Pancreas (tissue), 10 donors: ENCODE data around the gene PPP1R10. TPM values are rescaled to one million over a fixed set of nuclear protein-coding genes. Genes with fewer than 3 reads are reported as not detected.

ENCODE experiments used
- ATAC-seq, 4 donors: fragments of 200-7000 bp; cut with Tn5 transposase; one replicate each; pipeline versions ENCODE4 v1.8.0 to v1.9.1; 2020; ENCODE audit warnings: mild to moderate bottlenecking in 4 of 4, moderate library complexity in 4 of 4
- DNase-seq, 6 donors: peaks; one replicate each; pipeline ENCODE4 v3.0.0-alpha.2; 2020
- FAIRE-seq: peaks from 2 replicates; lab custom pipeline; 2012; peaks lifted over from hg19 to GRCh38; lab: Jason Lieb, UNC
- H3K27ac ChIP-seq, 4 donors: fragments of 200-600 bp; sonication (generic); 1 replicate in 3 of 4; 2 replicates in 1 of 4; pipeline versions ENCODE4 v1.5.0 to v1.8.0; 2020
- H3K27me3 ChIP-seq, 4 donors: fragments of 200-600 bp; one replicate each; pipeline ENCODE4 v1.8.0; 2021
- H3K36me3 ChIP-seq, 3 donors: fragments of 200-600 bp; sonication (generic) in 1 of 3; one replicate each; pipeline versions ENCODE4 v1.5.0 to v1.8.0; 2020 to 2021
- H3K4me1 ChIP-seq, 3 donors: fragments of 200-600 bp; one replicate each; pipeline ENCODE4 v1.8.0; 2021
- H3K4me3 ChIP-seq, 4 donors: fragments of 200-600 bp; sonication (generic) in 2 of 4; one replicate each; pipeline versions ENCODE4 v1.5.0 to v1.8.0; 2020 to 2021
- H3K9me3 ChIP-seq, 4 donors: fragments of 200-600 bp; one replicate each; pipeline ENCODE4 v1.8.0; 2021
- CTCF ChIP-seq, 4 donors: fragments of 200-600 bp; sonication (generic) in 3 of 4; IDR thresholded peaks; one replicate each; pipeline versions ENCODE4 v1.5.0 to v1.8.0; 2021; ENCODE audit warnings: antibody characterized with exemption in 4 of 4
- WGBS, 2 donors: extraction: QIAGEN DNeasy Blood & Tissue Kit; methylation state at CpG; one replicate each; pipeline ENCODE4 v1.1.7; 2013; 5-methylcytosine and 5-hydroxymethylcytosine counted together
- intact Hi-C, 3 donors: fragments of 100-400 bp; cut with DNase I; formaldehyde crosslinking; loops; one replicate each; pipeline versions ENCODE4 v1.11.1 to v1.14.2; 2022
- polyA plus RNA-seq, 2 donors: library from polyadenylated mRNA; stranded (reverse); fragments of 200-250 nt; gene quantifications; one replicate each; pipeline ENCODE4 v1.2.3, GENCODE V29; 2013
- total RNA-seq, 6 donors: library from RNA; stranded (reverse); fragmentation: NEBNext Ultra II Directional in 4 of 6; extraction: Animal tissue kit (Norgen Biotek cat#: 25700) in 4 of 6; gene quantifications; one replicate each; pipeline versions ENCODE4 v1.2.1 to v1.2.4, GENCODE V29; 2021 to 2023
- donor health status: healthy with polysubstance abuse.
- donor health status: DM: no; HTN: no; CAD: no; lungs with moderate emphysema.
- donor health status: DM: no; HTN: no; CAD: no.
- donor health status: control.
- donor health status: control.
- donor health status: Bipolar disorder and iron deficiency.
- donor health status: DM: yes; HTN: yes; CAD: no.
- donor health status: DM: no; HTN: no; CAD: no.
- donor health status: DM: no; HTN: no; CAD: no.
- donor health status: DM: yes; HTN: yes; CAD: no.

PPP1R10 gene
- total and polyA plus RNA-seq, 8 donors, result 25.1 to 57.9 (median 38.2) TPM

- Histone ChIP-seq H3K36me3 (peaks cover 0 to 6% (median 0%) of the 10 kb centered on the region in 3 donors), H3K4me1 (peaks cover 0 to 7% (median 0%) of the 10 kb centered on the region in 3 donors), H3K27me3 (no peaks in the 10 kb centered on the region), H3K27ac (no peak overlapping the region), H3K9me3 (no peaks in the 10 kb centered on the region), H3K4me3 (no peak overlapping the region)
- no peak for FAIRE-seq
- no peak for ATAC-seq
- intact Hi-C loops, result no loop called here
- DNase-seq, result no peak
- no peak for TF ChIP-seq CTCF (IDR thresholded peaks at IDR 0.05)
These were observed 51.3 kb downstream of the PPP1R10 start for GRCh38 chr6:30565772-30566171.

DNA sequence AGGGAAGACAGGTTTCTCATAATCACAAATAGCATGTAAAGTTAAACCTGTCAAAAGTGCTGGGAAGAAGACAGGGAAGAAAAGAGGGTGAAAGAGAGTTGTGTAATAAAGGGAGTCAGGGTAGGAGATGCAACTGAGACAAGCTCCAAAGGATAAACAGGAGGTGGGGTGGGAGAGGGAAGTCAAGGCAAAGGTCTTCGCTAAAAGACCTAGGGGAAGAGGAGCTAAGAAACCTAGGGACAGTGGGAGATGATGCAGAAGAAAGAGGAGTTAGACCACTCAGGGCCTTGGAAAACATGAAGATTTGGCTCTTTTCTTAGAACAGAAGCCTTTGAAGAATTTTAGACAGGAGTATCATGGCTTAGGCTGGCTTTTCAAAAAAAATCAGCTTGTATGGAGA is 52.9 kb downstream of the PPP1R10 start:
- ATAC-seq (no peak), FAIRE-seq (no peak), DNase-seq (no peak)
- H3K27ac ChIP-seq, result no peak overlapping the region
- no peaks in the 10 kb centered on the region for H3K9me3 ChIP-seq
- no peaks in the 10 kb centered on the region for H3K4me1 ChIP-seq
- no peak for TF ChIP-seq CTCF (IDR thresholded peaks at IDR 0.05)
- no peaks in the 10 kb centered on the region for H3K27me3 ChIP-seq
- no peak overlapping the region for H3K4me3 ChIP-seq
- intact Hi-C loops, result no loop called here
- WGBS, 2 donors, result 94 to 96% methylated on average over 1 of the region's 1 CpG
- peaks cover 0 to 6% (median 0%) of the 10 kb centered on the region in 3 donors for H3K36me3 ChIP-seq

DNA sequence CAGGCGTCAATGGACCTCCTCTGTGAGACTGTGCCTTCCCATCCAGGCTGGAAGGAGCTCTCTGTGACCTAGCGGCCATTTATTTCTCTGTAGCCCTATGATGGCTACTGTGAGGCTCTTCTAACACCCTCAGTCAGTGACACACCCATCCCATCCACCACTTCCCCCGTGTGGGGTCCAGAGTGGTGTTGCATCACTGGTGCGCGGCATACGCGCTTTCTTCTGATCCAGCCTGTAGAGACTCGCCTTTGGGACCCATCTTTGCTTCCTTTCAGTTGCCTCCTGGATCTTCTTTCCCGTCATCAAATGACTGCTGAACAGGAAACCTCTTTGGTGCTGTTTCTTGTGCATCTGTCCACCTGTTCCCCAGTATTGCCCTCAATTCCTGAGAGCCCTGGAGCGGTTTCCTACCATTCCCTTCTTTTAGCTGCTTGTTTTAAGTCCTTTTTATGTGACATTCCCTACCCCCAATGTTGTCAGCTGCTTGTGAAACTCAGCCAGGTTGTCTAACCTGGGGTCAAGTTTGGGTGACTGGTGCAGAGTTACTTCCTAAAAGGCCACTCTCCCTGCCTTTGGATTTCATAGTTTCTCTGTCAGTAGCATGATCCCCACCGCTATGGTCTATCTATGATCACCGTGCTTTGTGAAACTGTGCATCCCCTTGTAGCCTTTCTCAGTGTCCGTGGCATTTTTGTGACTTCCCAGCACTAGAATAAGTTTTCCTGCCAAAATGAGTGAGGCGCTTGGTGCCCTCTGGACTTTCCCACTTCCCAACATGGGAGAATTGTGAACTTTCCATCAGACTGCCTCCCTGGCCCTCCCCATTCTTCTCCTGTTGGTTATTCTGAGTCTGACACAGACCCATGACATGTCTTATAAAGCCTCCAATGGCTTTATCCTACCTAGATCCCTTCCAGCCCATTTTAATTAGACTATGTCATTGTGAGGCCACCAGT is 54.3 kb downstream of the PPP1R10 start:
- 89 to 94% methylated on average over 14 of the region's 14 CpGs for WGBS, 2 donors
- ATAC-seq, result no peak
- no peak for FAIRE-seq
- H3K9me3 ChIP-seq, result no peaks in the 10 kb centered on the region
- H3K27me3 ChIP-seq, result no peaks in the 10 kb centered on the region
- intact Hi-C loops, result no loop called here
- peaks cover 0 to 7% (median 6%) of the 10 kb centered on the region in 3 donors for H3K4me1 ChIP-seq
- DNase-seq, result no peak
- no peak overlapping the region for H3K27ac ChIP-seq
- TF ChIP-seq CTCF (IDR thresholded peaks at IDR 0.05), result no peak
- H3K36me3 ChIP-seq, result peaks cover 0 to 6% (median 0%) of the 10 kb centered on the region in 3 donors
- no peak overlapping the region for H3K4me3 ChIP-seq

DNA sequence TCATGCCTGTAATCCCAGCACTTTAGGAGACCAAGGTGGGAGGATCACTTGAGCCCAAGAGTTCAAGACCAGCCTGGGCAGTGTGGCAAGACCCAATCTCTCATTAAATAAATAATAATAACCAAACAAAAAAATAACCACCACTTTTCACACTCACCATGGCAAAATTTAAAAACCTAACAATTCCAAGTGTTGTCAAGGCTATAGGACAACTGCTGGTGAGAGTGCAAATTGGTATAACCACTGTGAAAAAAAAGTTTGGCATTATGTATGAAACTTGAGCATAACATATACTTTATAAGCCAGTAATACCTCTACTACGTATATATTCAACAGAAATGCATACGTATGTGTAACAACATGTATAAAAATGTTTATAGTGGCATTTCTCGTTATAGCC is 56.1 kb downstream of the PPP1R10 start:
- FAIRE-seq (no peak), ATAC-seq (no peak), DNase-seq (no peak)
- WGBS, 2 donors, result 93 to 95% methylated on average over 3 of the region's 3 CpGs
- intact Hi-C loops, result no loop called here
- Histone ChIP-seq H3K9me3 (no peaks in the 10 kb centered on the region), H3K27me3 (no peaks in the 10 kb centered on the region), H3K4me1 (peaks cover 0 to 7% (median 6%) of the 10 kb centered on the region in 3 donors), H3K27ac (no peak overlapping the region), H3K36me3 (peaks cover 0 to 6% (median 0%) of the 10 kb centered on the region in 3 donors), H3K4me3 (no peak overlapping the region)
- no peak for TF ChIP-seq CTCF (IDR thresholded peaks at IDR 0.05)

DNA sequence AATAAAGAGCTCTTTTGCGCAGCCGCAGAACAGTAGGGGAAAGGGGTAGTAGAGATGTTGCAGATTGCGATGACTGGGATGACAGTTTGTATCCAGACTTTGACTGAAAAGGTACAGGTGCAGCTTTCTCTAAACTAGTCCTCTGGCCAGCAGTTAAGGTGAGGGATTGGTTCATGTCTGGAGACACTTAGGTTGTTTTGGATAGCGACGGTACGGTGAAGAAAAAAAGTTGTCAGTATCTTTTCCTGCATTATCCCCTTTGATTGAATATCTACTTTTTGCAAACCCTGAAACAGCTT is 59.4 kb downstream of the PPP1R10 start:
- Histone ChIP-seq H3K4me1 (peaks cover 4 to 11% (median 6%) of the 10 kb centered on the region in 3 donors), H3K36me3 (peaks cover 0 to 18% (median 0%) of the 10 kb centered on the region in 3 donors), H3K9me3 (no peaks in the 10 kb centered on the region), H3K27ac (peak overlapping the region; percentile 95 to 97 (median 96)), H3K4me3 (peak overlapping the region; percentile 83 to 97 (median 96)), H3K27me3 (no peaks in the 10 kb centered on the region)
- no peak for ATAC-seq
- no peak for DNase-seq
- no peak for FAIRE-seq
- no peak for TF ChIP-seq CTCF (IDR thresholded peaks at IDR 0.05)
- intact Hi-C loops, result no loop called here
- 2 to 3% methylated on average over 6 of the region's 6 CpGs for WGBS, 2 donors
